AG09309 (cell line): ENCODE data around the gene CLPTM1L.

Source experiments
- DNase-seq: peaks from one replicate; pipeline ENCODE4 v3.0.0-alpha.2; 2010; ENCODE audit warnings: low read depth
- H3K4me3 ChIP-seq: 2 replicates; pipeline ENCODE4 v1.5.1; 2011; ENCODE audit warnings: mild to moderate bottlenecking, low read depth, low read length, moderate library complexity; ENCODE audit not compliant: control insufficient read depth
- CTCF ChIP-seq: IDR thresholded peaks from 2 replicates; pipeline ENCODE4 v1.5.1; 2011; ENCODE audit warnings: mild to moderate bottlenecking, low read depth, low read length, inconsistent platforms; ENCODE audit not compliant: insufficient read depth, control insufficient read depth; ENCODE audit errors: missing control alignments

Gene CLPTM1L

GRCh38 chr5:1310118-1310517 is 34.8 kb downstream of the CLPTM1L start:
- TF ChIP-seq CTCF, result no peak
- no peak for DNase-seq
- H3K4me3 ChIP-seq, result no peak overlapping the region

GRCh38 chr5:1304033-1304432 is 40.9 kb downstream of the CLPTM1L start:
- TF ChIP-seq CTCF, result no peak
- H3K4me3 ChIP-seq, result no peak overlapping the region
- no peak for DNase-seq

GRCh38 chr5:1302258-1302657 is 42.6 kb downstream of the CLPTM1L start:
- DNase-seq, result no peak
- H3K4me3 ChIP-seq, result no peak overlapping the region
- TF ChIP-seq CTCF, result no peak

GRCh38 chr5:1300581-1301083 is 44.3 kb downstream of the CLPTM1L start:
- H3K4me3 ChIP-seq, result no peak overlapping the region
- no peak for DNase-seq
- no peak for TF ChIP-seq CTCF

- H3K4me3 ChIP-seq, result no peak overlapping the region
- no peak for DNase-seq
- TF ChIP-seq CTCF, result no peak
These were observed 44.9 kb downstream of the CLPTM1L start for GRCh38 chr5:1299961-1300360.

GRCh38 chr5:1299511-1299850 is 45.4 kb downstream of the CLPTM1L start:
- DNase-seq, result no peak

More at GRCh38 chr5:1299511-1299850, 45.4 kb downstream of the CLPTM1L start:
- no peak for TF ChIP-seq CTCF
- H3K4me3 ChIP-seq, result no peak overlapping the region
